GM20431 (cell line): ENCODE results near the gene ECHS1.
"Not testable (repeated sequence)": the region's sequence is repeated elsewhere in the genome, so short reads cannot be mapped to it uniquely, and the experiment has no call there.

ENCODE experiments used
- in situ Hi-C: fragments of 300-500 bp; cut with MseI, MboI; formaldehyde crosslinking; loops from one replicate; pipeline ENCODE4 v1.15.0; 2020; ENCODE audit warnings: low sequenced_read_pairs; ENCODE audit not compliant: unreplicated experiment

Gene ECHS1

GRCh38 chr10:133379801-133380666 lies 6.9 kb upstream of the ECHS1 start:
- in situ Hi-C loops, result no loop called here

- in situ Hi-C loops, result no loop called here
These were observed 6.1 kb upstream of the ECHS1 start, which contains the start of gene PAOX for GRCh38 chr10:133379152-133379800. PAOX (plus strand) TSS chr10:133379262; CDS start chr10:133379317, 55 bp downstream.

- in situ Hi-C loops, result no loop called here
These were observed 5.3 kb upstream of the ECHS1 start for GRCh38 chr10:133378251-133379096.

DNA sequence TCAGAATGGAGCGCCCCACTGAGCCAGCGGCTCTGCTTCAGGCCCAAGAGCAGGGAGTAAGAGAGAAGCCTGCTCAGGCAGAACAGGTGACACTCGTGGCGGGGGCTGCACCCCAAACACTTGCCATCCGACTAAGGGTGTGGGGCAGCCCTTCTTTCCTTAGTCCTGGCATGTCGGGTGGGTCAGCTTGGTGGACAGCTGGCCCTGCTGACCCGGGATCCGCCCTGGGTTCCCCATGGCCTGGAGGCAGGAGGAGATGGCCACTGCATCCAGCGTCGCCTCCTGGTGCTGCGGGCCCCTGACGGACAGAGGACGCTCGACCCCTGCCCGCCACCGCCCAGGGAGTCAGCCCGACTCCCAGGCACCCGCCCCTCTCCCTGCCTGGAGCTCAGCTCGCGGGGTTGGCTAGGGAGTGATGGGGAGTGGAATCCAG lies 4.7 kb upstream of the ECHS1 start:
- in situ Hi-C loops, result no loop called here

DNA sequence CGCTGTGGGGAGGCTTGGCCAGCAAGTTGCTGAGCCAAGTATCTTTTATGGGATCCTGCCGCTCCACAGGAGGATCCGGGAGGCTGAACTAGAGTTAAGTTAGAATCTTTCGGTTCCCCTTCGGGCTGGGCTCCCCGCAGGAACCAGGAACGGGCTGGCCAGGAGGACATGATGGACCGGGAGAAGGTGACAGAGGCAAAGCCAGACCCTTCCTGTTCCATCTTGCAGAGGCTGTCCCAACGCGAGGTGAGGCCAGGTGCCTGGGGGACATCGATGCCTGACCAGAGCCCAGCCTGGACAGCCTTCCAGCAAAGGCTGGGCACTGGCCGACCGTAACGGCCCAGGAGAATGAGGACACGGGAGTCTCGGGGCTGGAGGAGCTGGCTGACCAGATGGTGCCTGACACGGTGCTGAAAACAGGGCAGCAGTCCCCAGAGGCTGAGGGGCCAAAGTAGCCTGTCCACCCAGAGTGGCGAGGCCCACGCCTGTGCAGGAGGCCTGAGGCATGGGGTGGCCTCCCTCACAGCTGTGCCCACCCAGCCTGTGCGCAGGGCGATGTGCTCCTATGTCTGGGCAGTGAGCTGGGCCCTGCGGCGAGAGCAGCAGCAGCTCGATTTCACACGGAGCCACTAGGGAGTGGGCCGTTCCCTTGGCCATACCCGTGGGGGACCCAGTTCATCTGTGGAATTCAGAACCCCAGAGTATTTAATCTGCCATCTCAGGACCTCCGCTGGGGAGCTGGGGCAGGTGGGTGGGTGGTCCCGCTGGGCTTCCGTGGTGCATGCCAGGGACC lies 4.1 kb upstream of the ECHS1 start:
- in situ Hi-C loops, result no loop called here

DNA sequence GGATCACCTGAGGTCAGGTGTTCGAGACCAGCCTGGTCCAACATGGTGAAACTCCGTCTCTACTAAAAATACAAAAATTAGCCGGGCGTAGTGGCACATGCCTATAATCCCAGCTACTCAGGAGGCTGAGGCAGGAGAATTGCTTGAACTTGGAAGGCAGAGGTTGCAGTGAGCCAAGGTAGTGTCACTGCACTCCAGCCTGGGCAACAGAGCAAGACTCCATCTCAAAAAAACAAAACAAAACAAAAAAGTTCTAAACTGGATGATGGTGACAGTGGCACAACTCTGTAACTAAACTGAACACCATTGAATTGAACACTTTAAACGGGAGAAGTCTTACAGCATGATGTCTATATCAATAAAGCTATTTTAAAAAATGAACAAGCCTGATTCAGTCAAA lies 3.0 kb upstream of the ECHS1 start:
- in situ Hi-C loops, result not testable (repeated sequence)

GRCh38 chr10:133375357-133376115 lies 2.4 kb upstream of the ECHS1 start:
- in situ Hi-C loops, result no loop called here

DNA sequence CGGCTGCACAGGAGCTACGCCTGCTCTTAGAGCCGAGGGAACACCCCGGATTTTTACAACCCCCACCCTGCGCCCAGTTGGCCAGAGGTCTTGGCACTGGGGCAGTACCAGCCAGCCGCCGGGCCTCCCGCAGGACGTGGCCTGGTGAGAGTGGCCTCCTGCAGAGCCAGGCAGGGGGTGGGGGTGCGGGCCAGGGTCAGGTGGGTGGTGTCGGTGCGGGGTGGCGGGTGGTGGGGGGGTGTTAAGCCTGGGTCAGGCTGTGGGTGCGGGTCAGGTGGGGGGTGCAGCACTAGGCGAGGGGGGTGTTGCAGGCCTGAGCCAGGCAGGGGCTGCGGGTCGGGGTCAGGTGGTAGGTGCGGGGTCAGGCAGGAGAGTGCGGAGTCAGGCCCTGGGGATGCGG lies 647 bp downstream of the ECHS1 start:
- in situ Hi-C loops, result no loop called here

DNA sequence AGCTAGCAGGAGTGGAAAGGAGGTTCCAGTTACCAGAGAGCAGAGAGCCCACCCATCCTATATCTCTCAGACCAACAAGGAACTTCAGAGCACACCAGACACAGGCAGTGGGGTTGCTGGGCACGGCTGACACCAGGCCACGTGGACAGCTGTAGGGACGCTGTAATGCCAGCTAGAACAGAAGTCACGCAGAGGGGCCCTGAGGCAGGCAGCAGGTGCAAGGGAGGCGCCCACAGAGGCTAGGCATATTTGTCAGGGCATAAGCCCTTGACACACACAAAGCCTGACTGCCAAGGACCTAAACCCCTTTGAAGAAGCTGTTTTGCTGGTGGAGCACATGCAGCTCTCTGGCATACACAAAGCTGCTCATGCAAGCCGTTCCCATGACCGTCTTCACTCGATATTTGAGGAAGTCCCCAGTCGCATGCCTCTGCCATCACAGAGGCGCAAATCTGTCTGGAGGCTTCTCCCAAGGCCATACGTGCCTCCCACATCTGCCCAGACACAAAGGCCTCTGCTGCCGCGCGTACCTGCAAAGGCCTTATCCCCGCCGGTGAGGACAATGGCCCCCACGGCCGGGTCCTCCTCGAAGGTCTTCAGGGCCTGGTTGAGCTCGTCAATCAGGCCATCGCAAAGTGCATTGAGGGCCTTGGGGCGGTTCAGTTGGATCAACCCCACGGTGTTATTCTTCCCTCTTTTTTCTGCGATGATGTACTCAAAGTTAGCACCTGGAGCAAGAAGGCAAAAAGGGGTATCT lies 2.9 kb downstream of the ECHS1 start:
- in situ Hi-C loops, result no loop called here

GRCh38 chr10:133368153-133368552 lies 5.0 kb downstream of the ECHS1 start:
- in situ Hi-C loops, result no loop called here

DNA sequence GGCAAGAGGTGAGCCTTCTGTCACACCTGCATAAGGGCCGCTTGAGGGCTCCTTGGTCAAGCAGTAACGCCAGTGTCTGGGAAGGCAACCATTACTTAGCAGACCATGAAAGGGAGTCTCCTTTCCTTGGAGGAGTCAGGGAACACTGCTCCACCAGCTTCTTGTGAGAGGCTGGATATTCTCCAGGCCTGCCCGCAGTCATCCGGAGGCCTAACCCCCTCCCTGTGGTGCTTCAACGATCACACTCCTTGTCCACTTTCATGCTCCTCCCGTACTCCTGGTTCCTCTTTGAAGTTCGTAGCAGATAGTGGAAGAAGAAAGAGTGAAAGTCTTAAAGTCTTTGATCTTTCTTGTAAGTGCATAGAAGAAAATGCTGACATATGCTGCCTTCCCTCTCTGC lies 5.7 kb downstream of the ECHS1 start:
- in situ Hi-C loops, result not testable (repeated sequence)

- in situ Hi-C loops, result no loop called here
These were observed 6.4 kb downstream of the ECHS1 start for GRCh38 chr10:133366751-133367150.

DNA sequence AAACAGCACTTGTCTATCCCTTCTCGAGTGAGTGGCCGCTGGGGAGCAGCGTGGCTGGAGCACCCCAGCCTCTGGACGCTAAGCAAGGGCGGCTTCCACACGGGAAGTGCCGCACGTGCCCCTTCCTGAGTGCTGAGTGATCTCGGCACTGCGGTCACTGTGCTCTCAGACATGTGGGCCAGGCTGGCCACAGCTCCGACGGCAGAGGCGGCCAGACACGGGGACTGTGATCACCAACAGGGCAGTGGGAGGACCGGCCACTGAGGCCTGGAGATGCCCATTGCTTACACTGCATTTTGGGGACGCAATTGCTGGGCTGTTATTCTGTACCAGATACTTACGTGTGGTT lies 7.0 kb downstream of the ECHS1 start:
- in situ Hi-C loops, result no loop called here

DNA sequence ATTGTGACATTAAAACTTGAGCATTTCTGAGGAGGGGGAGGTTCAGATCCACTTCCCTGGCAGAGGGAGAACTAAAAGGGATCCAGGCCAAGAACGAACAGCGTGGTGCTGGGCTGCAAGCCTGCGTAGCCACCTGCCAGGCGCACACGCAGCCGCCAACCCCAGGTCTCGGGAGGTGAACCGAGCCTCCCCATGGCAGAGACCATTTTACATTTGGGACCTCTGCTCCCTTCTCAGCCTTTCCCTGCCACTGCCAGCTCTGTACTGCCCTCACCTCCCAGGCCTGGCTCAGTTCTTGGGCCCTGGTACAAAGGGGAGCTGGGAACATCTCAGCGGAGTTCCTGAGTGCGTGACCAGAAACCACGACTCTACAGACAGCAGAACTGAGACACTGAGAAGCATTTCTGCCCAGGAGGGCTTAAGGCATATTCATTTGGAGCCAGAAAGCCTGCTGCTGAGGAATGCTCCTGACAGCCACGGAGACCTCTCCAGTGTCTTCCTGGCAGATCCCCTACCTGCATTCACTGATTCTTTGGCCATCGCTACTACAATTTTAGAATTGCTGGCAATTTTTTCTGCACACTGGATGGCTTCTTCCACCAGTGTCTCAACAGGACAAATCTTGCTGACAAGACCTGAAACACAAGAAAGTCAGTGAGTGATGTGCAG lies 7.6 kb downstream of the ECHS1 start:
- in situ Hi-C loops, result no loop called here

DNA sequence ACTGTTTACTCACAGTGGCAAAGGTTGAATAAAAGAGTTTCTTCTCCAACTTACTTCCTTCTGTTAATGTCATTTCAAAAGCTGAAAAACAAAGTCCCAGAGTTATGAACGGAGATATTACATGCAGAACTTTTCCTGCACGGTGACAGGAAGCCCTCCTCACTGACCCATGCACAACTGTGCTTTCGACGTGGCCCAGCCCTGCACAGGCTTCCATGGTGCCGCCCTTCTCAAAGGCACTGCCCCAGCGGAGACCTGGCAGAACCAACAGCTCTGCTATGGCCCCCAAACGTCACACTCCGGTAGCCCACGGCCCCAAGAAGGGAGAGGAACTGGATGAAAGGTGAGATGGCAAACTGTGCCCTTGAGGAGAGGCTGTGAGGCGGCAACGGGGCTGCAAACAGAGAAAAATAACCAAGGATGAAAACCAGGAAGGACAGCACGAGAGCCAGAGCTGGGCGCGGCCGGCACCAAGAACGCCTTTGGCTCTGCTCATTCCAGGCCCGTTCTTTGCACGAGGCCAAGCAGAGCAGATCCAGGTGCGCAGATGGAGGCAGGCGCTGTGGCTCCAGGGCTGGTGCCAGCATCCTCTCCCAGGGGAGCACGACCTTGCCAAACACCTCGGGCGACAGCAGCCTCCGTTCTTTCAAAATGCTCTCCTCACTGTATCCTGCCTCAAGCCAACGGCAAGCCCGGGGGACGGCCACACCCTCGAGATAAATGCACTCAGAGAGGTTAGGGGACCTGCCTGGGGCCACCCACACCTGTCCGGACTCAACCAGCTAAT lies 8.3 kb downstream of the ECHS1 start:
- in situ Hi-C loops, result no loop called here

DNA sequence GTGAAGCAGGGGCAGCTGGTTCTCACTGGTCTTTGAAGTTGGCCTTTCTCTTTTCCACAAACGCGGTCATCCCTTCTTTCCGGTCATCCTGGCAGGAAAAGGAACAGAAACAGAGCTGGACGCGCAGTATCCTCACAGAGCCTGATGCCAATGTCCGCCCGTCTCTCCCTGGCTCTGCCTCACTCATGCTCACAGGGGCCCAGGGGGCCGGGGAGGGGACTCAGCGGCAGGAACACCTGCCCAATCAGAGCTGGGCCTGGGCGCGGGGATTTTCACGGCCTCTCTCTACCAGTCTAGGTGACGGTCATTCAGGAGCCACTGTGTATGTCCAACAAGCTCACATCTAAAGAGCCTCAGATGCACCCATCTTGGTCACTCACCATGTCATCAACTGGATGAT lies 10.3 kb downstream of the ECHS1 start:
- in situ Hi-C loops, result no loop called here

DNA sequence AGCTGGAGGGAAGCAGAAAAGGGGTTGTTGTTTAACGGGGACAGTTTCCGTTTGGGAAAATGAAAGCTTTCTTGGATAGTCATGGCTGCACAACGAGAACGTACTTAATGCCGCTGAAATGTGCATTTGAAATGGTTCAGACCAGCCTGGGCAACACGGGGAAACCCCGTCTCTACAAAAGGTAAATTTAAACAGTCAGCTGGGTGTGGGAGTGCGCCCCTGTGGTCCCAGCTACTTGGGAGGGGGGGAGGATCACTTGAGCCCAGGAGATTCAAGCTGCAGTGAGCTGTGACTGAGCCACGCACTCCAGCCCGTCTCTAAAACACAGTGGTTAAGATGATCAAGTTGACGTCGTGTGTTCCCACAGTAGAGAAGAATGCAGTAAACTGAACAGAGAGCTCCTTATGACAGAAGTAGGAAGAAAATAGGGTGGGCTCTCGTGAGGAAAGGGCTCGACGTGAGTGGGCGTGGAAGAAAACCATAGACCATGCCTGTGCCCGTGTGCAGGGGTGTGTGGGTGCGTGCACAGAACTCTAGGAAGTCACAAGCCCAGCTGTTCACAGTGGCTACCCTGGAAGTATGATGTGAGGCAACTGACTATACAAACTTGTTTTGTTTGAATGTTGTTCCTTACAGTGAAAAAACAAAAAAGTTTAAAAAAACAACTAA lies 11.2 kb downstream of the ECHS1 start:
- in situ Hi-C loops, result no loop called here
